ENCODE results near the gene CTAGE1.

GRCh38 chr18:22370414-22370813, 47.3 kb downstream of the CTAGE1 start:
- TF ChIP-seq CTCF (IDR thresholded peaks at IDR 0.05; ENCODE audit: poor library complexity) (no peak), EZH2phosphoT487 (IDR thresholded peaks at IDR 0.05; ENCODE audit: low read depth, severe bottlenecking, unreplicated experiment) (no peak), EZH2 (IDR thresholded peaks at IDR 0.05; ENCODE audit: borderline replicate concordance) (no peak)

Data from hepatocyte (in vitro differentiated cells).